Frontal cortex (tissue), 4 donors: ENCODE results near the gene MOCS2. TPM values are rescaled to one million over a fixed set of nuclear protein-coding genes. Genes with fewer than 3 reads are reported as not detected.
"Not testable (repeated sequence)": the region's sequence is repeated elsewhere in the genome, so short reads cannot be mapped to it uniquely, and the experiment has no call there.

Experiments used
- DNase-seq, 2 donors: peaks; one replicate each; pipeline ENCODE4 v3.0.0; 2012; ENCODE audit warnings: low spot score in 2 of 2
- FAIRE-seq: peaks from 2 replicates; lab custom pipeline; 2012; peaks lifted over from hg19 to GRCh38; lab: Jason Lieb, UNC
- total RNA-seq: library from RNA; depleted of rRNA; stranded (reverse); fragments of >200 nt; gene quantifications from one replicate; pipeline ENCODE4 v1.2.3, GENCODE V29; 2014
- donor health status: control.
- donor health status: control.
- donor health status: control.

Gene MOCS2
- total RNA-seq: 28.9 TPM

- no peak for FAIRE-seq
- DNase-seq: peak; percentile 84 to 92
Observed at GRCh38 chr5:53109443-53110127, at the start of gene MOCS2. MOCS2 (minus strand) TSS chr5:53109757; CDS start chr5:53107174, 2,583 bp downstream.

- FAIRE-seq (no peak), DNase-seq (no peak)
Observed at GRCh38 chr5:53151713-53152458, 42.3 kb upstream of the MOCS2 start.

- no peak for FAIRE-seq
Observed at GRCh38 chr5:53133020-53133419, 23.5 kb upstream of the MOCS2 start.

GRCh38 chr5:53130266-53130665, 20.7 kb upstream of the MOCS2 start:
- DNase-seq (no peak), FAIRE-seq (no peak)

More at GRCh38 chr5:53133020-53133419, 23.5 kb upstream of the MOCS2 start:
- no peak for DNase-seq

GRCh38 chr5:53128481-53128880, 18.9 kb upstream of the MOCS2 start:
- FAIRE-seq: no peak
- DNase-seq: no peak

- DNase-seq: no peak
- no peak for FAIRE-seq
Observed at GRCh38 chr5:53127107-53127506, 17.6 kb upstream of the MOCS2 start.

GRCh38 chr5:53126521-53126920, 17.0 kb upstream of the MOCS2 start:
- FAIRE-seq (no peak), DNase-seq (no peak)

- DNase-seq (no peak), FAIRE-seq (no peak)
Observed at GRCh38 chr5:53123702-53124101, 14.1 kb upstream of the MOCS2 start.

- FAIRE-seq (no peak), DNase-seq (no peak)
Observed at GRCh38 chr5:53120165-53120564, 10.6 kb upstream of the MOCS2 start.

- FAIRE-seq: no peak
- no peak for DNase-seq
Observed at GRCh38 chr5:53118879-53119278, 9.3 kb upstream of the MOCS2 start.

GRCh38 chr5:53116597-53116996, 7.0 kb upstream of the MOCS2 start:
- FAIRE-seq (no peak), DNase-seq (no peak)

GRCh38 chr5:53114988-53115387, 5.4 kb upstream of the MOCS2 start:
- DNase-seq (no peak), FAIRE-seq (no peak)

GRCh38 chr5:53113947-53114346, 4.4 kb upstream of the MOCS2 start:
- no peak for FAIRE-seq
- no peak for DNase-seq

- DNase-seq (no peak), FAIRE-seq (no peak)
Observed at GRCh38 chr5:53112909-53113308, 3.4 kb upstream of the MOCS2 start.

- not testable (repeated sequence) for FAIRE-seq, DNase-seq
Observed at GRCh38 chr5:53112307-53112706, 2.8 kb upstream of the MOCS2 start.

GRCh38 chr5:53111139-53111538, 1.6 kb upstream of the MOCS2 start:
- DNase-seq (no peak), FAIRE-seq (no peak)

GRCh38 chr5:53110156-53110555, 599 bp upstream of the MOCS2 start:
- FAIRE-seq (no peak), DNase-seq (no peak)

- FAIRE-seq (no peak), DNase-seq (peak in 1 of 2 donors; percentile 7)
Observed at GRCh38 chr5:53109056-53109442, 508 bp downstream of the MOCS2 start.

- DNase-seq: no peak
- FAIRE-seq: no peak
Observed at GRCh38 chr5:53105611-53106300, 3.8 kb downstream of the MOCS2 start.

GRCh38 chr5:53100606-53101005, 9.0 kb downstream of the MOCS2 start:
- DNase-seq (no peak), FAIRE-seq (no peak)

GRCh38 chr5:53099546-53099945, 10.0 kb downstream of the MOCS2 start:
- no peak for DNase-seq
- FAIRE-seq: no peak
